Measurements from ENCODE around the gene LGALS9. TPM values are rescaled to one million over a fixed set of nuclear protein-coding genes. Genes with fewer than 3 reads are reported as not detected.
"Not testable (repeated sequence)": the region's sequence is repeated elsewhere in the genome, so short reads cannot be mapped to it uniquely, and the experiment has no call there.

The LGALS9 gene
- total and polyA plus RNA-seq, 5 donors from 2014 or later = 38.3 to 122 (median 41.0) TPM

DNA sequence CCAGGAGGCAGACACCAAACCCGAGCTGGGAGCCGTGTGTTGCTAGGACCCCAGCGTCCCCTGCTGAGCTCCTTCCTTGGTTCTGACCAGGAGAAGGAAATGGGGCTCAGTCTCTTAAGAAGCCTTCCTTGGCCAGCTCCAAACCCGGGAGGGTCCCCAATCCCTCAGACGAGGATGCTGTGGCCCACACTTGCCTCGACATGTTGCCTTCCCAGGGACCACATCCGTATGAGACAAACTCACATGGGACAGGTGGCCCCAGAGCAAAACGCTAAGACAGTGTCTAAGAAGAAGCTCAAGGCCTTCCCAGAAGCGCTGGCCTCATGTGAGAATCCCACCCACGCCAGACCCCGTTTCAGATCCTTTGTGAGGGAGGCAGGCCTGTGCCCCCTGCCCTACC lies 19.8 kb downstream of the LGALS9 start:
- ATAC-seq (ENCODE audit: low read depth in 2 of 2) = no peak
- H3K36me3 ChIP-seq (ENCODE audit: control insufficient read depth, insufficient read depth, low read length) = peaks cover 15% of the 10 kb centered on the region
- H3K27me3 ChIP-seq (ENCODE audit: control insufficient read depth, insufficient read depth, low read length) = no peaks in the 10 kb centered on the region
- peaks cover 5% of the 10 kb centered on the region for H3K27me3 Mint-ChIP-seq
- no peaks in the 10 kb centered on the region for H3K9me3 Mint-ChIP-seq
- H3K27ac Mint-ChIP-seq = no peak overlapping the region
- H3K9me3 ChIP-seq (ENCODE audit: control insufficient read depth in 2 of 2, low read length in 2 of 2) = no peaks in the 10 kb centered on the region
- no peak overlapping the region for H3K4me3 ChIP-seq (ENCODE audit: low read depth, low read length)
- no peak overlapping the region for H3K4me3 Mint-ChIP-seq
- H3K4me1 Mint-ChIP-seq = peaks cover 0 to 13% (median 4%) of the 10 kb centered on the region in 4 donors
- no peak for DNase-seq
- H3K27ac ChIP-seq (ENCODE audit: insufficient read depth, low read length, poor library complexity, severe bottlenecking) = no peak overlapping the region
- H3K4me1 ChIP-seq (ENCODE audit: control insufficient read depth, insufficient read depth, low read length, poor library complexity, severe bottlenecking) = peaks cover 7% of the 10 kb centered on the region
- peaks cover 12% of the 10 kb centered on the region for H3K36me3 Mint-ChIP-seq

DNA sequence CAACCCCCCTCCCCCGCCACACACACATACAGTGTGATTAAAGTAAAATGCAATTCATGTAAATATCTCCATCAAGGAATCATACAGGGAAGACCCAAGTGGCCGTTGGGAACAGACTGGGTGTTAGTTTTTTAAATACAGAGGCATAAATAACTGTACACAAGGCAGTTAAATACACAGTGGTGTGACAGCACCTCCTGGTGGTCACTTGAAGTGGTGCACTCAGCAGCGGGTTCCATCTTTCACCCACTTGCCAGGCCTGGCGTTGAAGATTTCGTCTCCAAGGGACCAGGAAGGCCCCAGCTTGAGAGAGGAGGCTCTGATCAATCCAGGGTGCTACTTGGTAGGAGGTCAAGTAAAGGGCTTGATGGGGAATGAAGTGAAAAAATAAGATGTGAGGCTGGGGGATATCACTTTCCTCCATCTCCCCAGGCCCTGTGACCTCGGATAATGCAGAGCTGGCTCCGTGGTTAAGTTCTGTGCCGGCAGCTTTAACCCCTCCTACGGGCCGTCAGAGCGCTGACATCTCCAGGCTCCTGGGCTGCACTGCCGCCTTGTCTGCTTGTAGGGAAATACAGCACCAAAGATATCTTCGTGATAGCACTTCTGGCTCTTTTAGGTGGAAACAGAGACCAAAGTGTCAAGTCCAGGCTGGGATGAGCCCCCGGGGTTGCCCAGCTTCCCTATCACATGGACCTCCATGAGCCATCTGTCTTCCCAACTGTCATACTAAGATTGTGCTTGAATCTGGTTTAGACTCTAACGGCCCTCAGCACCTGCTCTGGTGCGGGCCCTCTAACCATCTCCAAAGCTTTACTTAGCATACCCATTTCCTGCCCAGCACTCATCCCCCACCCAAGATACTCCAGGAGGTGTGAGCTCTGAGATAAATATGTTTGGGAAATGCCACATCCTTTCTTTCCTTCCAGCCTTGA lies 20.7 kb downstream of the LGALS9 start:
- Mint-ChIP-seq H3K27ac (peak overlapping the region in 1 of 3 donors; percentile 48), H3K36me3 (peaks cover 10% of the 10 kb centered on the region), H3K27me3 (peaks cover 5% of the 10 kb centered on the region), H3K9me3 (no peaks in the 10 kb centered on the region), H3K4me3 (peak overlapping the region in 1 of 4 donors; percentile 8), H3K4me1 (peaks cover 0 to 13% (median 4%) of the 10 kb centered on the region in 4 donors)
- H3K27me3 ChIP-seq (ENCODE audit: control insufficient read depth, insufficient read depth, low read length) = no peaks in the 10 kb centered on the region
- peaks cover 7% of the 10 kb centered on the region for H3K4me1 ChIP-seq (ENCODE audit: control insufficient read depth, insufficient read depth, low read length, poor library complexity, severe bottlenecking)
- peaks cover 15% of the 10 kb centered on the region for H3K36me3 ChIP-seq (ENCODE audit: control insufficient read depth, insufficient read depth, low read length)
- no peaks in the 10 kb centered on the region for H3K9me3 ChIP-seq (ENCODE audit: control insufficient read depth in 2 of 2, low read length in 2 of 2)
- no peak overlapping the region for H3K27ac ChIP-seq (ENCODE audit: insufficient read depth, low read length, poor library complexity, severe bottlenecking)
- H3K4me3 ChIP-seq (ENCODE audit: low read depth, low read length) = no peak overlapping the region
- peak; percentile 48 to 53 for ATAC-seq (ENCODE audit: low read depth in 2 of 2)
- DNase-seq = peak; percentile 35 to 66 (median 65)

DNA sequence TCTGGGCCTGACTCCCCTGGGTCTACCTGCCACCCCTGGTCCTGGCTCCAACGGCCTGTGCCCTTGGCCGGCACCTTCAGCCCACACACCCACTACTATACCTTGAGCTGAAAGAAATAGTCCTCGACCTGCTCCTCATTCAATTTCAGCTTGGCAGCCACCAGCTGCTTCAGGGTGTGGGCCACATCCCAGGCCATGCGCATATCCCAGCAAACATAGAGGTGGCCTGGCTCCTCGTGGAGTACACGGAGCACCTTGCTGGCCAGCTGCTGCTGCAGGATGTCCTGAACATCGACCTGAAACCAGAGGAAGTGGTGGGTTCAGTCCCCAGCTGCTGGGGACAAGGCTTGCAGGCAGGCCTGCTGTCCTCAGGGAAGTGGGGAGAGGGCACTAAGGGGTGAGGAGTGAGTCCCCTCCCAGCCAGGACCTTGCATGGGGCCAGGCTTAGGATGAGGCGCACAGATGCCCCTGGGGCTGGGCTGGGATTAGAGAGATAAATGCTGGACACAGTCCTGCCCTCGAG lies 22.5 kb downstream of the LGALS9 start:
- not testable (repeated sequence) for H3K27ac Mint-ChIP-seq; H3K4me3 Mint-ChIP-seq; DNase-seq; H3K36me3 ChIP-seq (ENCODE audit: control insufficient read depth, insufficient read depth, low read length); H3K4me1 ChIP-seq (ENCODE audit: control insufficient read depth, insufficient read depth, low read length, poor library complexity, severe bottlenecking); H3K9me3 ChIP-seq (ENCODE audit: control insufficient read depth in 2 of 2, low read length in 2 of 2); H3K27me3 Mint-ChIP-seq; H3K4me1 Mint-ChIP-seq; H3K36me3 Mint-ChIP-seq; H3K27me3 ChIP-seq (ENCODE audit: control insufficient read depth, insufficient read depth, low read length); H3K9me3 Mint-ChIP-seq; H3K27ac ChIP-seq (ENCODE audit: insufficient read depth, low read length, poor library complexity, severe bottlenecking); H3K4me3 ChIP-seq (ENCODE audit: low read depth, low read length); ATAC-seq (ENCODE audit: low read depth in 2 of 2)

DNA sequence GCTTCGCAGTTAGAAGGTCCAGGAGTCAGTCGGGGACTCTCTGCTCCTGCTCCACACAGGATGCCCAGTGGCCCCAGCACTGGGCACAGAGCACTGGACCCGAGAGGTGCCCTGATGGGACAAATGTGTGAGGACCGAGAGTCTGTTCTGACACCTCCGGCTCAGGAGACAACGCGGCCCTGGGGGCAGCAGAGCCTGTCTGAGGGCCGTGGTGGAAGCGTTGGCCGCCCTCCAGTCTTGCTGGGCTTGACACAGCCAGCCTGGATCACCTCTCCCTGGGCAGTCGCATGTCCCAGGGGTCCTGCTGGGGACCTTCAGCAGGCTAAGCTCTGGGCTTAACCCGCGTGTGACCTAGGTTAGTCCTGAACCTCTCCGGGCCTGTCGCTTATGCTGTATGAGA lies 23.1 kb downstream of the LGALS9 start:
- Histone ChIP-seq H3K36me3 (ENCODE audit: control insufficient read depth, insufficient read depth, low read length) (no peaks in the 10 kb centered on the region), H3K4me3 (ENCODE audit: low read depth, low read length) (no peak overlapping the region), H3K27ac (ENCODE audit: insufficient read depth, low read length, poor library complexity, severe bottlenecking) (no peak overlapping the region), H3K9me3 (ENCODE audit: control insufficient read depth in 2 of 2, low read length in 2 of 2) (no peaks in the 10 kb centered on the region), H3K4me1 (ENCODE audit: control insufficient read depth, insufficient read depth, low read length, poor library complexity, severe bottlenecking) (peaks cover 7% of the 10 kb centered on the region), H3K27me3 (ENCODE audit: control insufficient read depth, insufficient read depth, low read length) (no peaks in the 10 kb centered on the region)
- H3K36me3 Mint-ChIP-seq = no peaks in the 10 kb centered on the region
- H3K27me3 Mint-ChIP-seq = peaks cover 5% of the 10 kb centered on the region
- DNase-seq (no peak), ATAC-seq (ENCODE audit: low read depth in 2 of 2) (no peak)
- H3K27ac Mint-ChIP-seq = peak overlapping the region in 1 of 3 donors; percentile 41
- H3K4me1 Mint-ChIP-seq = peaks cover 0 to 8% (median 4%) of the 10 kb centered on the region in 4 donors
- H3K4me3 Mint-ChIP-seq = no peak overlapping the region
- no peaks in the 10 kb centered on the region for H3K9me3 Mint-ChIP-seq

DNA sequence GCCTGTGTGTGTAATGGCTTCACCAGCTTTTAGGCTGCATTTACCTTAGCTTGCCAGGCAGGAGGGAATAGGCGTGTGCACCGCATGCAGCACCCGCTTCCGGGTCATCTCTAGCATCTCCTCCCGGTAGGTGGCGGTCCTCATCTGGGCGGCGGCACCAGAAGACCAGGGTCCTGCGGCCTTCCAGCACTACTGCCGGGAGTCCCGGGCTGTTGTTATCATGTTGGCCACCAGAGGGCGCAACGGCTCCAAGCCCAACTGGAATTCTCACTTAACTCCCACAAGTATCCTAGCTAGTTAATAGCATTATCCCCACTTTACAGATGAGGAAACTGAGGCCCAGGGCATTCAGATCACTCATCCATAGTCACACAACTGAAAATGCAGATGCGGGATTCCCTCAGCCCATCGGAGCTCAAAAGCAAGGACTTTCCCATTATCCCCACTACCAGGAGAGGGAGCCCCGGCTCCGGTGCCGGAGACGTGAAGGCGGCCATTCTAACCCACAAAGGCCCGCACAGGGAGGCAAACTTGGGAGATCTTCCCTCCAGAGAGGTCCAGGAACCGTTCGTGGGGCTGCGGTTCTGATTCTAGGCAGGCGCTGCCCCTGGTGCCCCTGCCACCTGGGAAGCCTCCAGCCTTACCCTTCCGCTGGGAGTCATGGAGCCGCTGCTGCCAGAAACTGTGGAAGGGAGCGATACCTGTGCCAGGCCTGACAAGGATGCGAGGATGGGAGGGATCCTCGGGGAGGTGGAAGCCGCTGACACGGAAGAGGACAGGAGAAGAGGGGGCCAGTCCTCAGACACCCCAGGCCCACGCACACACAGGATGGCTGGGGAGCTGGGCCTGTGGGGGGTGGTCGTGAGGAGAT lies 23.9 kb downstream of the LGALS9 start:
- Mint-ChIP-seq H3K4me3 (no peak overlapping the region), H3K36me3 (no peaks in the 10 kb centered on the region), H3K27me3 (peaks cover 5% of the 10 kb centered on the region), H3K9me3 (no peaks in the 10 kb centered on the region), H3K4me1 (peaks cover 0 to 8% (median 4%) of the 10 kb centered on the region in 4 donors), H3K27ac (peak overlapping the region in 1 of 3 donors; percentile 41)
- Histone ChIP-seq H3K4me3 (ENCODE audit: low read depth, low read length) (no peak overlapping the region), H3K36me3 (ENCODE audit: control insufficient read depth, insufficient read depth, low read length) (no peaks in the 10 kb centered on the region), H3K9me3 (ENCODE audit: control insufficient read depth in 2 of 2, low read length in 2 of 2) (no peaks in the 10 kb centered on the region), H3K27ac (ENCODE audit: insufficient read depth, low read length, poor library complexity, severe bottlenecking) (no peak overlapping the region), H3K27me3 (ENCODE audit: control insufficient read depth, insufficient read depth, low read length) (no peaks in the 10 kb centered on the region), H3K4me1 (ENCODE audit: control insufficient read depth, insufficient read depth, low read length, poor library complexity, severe bottlenecking) (peaks cover 7% of the 10 kb centered on the region)
- ATAC-seq (ENCODE audit: low read depth in 2 of 2) = peak; percentile 55 to 56
- peak; percentile 44 to 73 (median 44) for DNase-seq

DNA sequence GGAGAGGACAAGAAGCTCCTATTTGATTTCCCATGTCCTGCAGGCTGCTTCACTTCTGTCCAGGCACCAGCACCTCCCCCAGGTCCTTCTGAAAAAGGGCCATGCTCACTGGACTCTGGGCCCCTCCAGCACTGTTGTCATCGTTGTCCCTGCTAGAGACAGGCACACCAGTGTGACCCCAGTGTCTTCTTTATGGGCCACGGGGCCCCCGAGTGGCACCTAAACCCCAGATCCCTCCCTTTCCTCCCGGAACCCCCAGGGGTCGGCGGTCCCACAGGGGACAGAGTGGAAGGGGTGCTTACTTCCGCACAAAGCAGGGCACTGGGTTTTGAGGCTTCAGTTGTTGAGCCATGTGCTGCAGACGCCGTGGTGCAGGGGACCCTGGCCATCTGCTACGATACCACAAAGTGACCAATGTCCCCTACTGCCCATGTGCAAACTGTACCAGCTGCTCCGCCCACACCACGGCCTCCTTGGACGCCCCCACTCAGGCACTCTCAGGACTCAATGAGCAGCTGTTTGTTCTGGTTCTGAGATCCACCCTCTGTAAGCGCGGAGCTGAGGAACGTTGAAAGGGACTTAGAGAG lies 24.6 kb downstream of the LGALS9 start:
- not testable (repeated sequence) for H3K4me1 Mint-ChIP-seq; DNase-seq; H3K27me3 Mint-ChIP-seq; H3K27ac ChIP-seq (ENCODE audit: insufficient read depth, low read length, poor library complexity, severe bottlenecking); H3K36me3 ChIP-seq (ENCODE audit: control insufficient read depth, insufficient read depth, low read length); H3K9me3 Mint-ChIP-seq; H3K4me3 Mint-ChIP-seq; H3K4me3 ChIP-seq (ENCODE audit: low read depth, low read length); H3K27me3 ChIP-seq (ENCODE audit: control insufficient read depth, insufficient read depth, low read length); H3K9me3 ChIP-seq (ENCODE audit: control insufficient read depth in 2 of 2, low read length in 2 of 2); ATAC-seq (ENCODE audit: low read depth in 2 of 2); H3K36me3 Mint-ChIP-seq; H3K4me1 ChIP-seq (ENCODE audit: control insufficient read depth, insufficient read depth, low read length, poor library complexity, severe bottlenecking)
- peak overlapping the region in 1 of 3 donors; percentile 12 for H3K27ac Mint-ChIP-seq

DNA sequence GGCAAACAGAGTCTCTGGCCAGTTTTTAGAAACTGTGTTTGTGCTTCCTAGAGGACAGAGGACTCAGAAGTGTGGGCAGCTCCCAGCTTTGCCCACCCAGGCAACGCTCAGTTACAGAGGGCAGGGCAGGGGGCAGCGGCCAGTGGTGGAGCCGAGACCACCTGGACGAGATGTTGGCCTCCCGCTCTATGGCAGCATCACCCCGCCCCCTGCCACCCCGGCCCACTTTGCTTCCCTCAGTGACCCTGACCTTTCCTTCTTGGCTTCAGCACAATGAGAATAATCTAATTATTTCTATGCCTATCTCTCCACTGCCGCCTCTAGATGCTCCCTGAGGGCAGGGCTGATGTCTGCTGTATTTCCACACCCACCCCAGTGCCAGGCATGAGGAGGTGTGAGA lies 25.6 kb downstream of the LGALS9 start:
- H3K4me1 ChIP-seq (ENCODE audit: control insufficient read depth, insufficient read depth, low read length, poor library complexity, severe bottlenecking); H3K36me3 Mint-ChIP-seq: not testable (repeated sequence)

More for the DNA sequence above, 25.6 kb downstream of the LGALS9 start:
- not testable (repeated sequence) for H3K9me3 Mint-ChIP-seq; H3K9me3 ChIP-seq (ENCODE audit: control insufficient read depth in 2 of 2, low read length in 2 of 2); ATAC-seq (ENCODE audit: low read depth in 2 of 2); DNase-seq; H3K36me3 ChIP-seq (ENCODE audit: control insufficient read depth, insufficient read depth, low read length); H3K4me1 Mint-ChIP-seq; H3K4me3 ChIP-seq (ENCODE audit: low read depth, low read length); H3K4me3 Mint-ChIP-seq; H3K27me3 ChIP-seq (ENCODE audit: control insufficient read depth, insufficient read depth, low read length); H3K27me3 Mint-ChIP-seq; H3K27ac ChIP-seq (ENCODE audit: insufficient read depth, low read length, poor library complexity, severe bottlenecking)
- peak overlapping the region in 1 of 3 donors; percentile 41 for H3K27ac Mint-ChIP-seq

Data from CD4-positive, CD25-positive, alpha-beta regulatory T cell (primary cell).